ENCODE data around the gene PPP2R5B.

DNA sequence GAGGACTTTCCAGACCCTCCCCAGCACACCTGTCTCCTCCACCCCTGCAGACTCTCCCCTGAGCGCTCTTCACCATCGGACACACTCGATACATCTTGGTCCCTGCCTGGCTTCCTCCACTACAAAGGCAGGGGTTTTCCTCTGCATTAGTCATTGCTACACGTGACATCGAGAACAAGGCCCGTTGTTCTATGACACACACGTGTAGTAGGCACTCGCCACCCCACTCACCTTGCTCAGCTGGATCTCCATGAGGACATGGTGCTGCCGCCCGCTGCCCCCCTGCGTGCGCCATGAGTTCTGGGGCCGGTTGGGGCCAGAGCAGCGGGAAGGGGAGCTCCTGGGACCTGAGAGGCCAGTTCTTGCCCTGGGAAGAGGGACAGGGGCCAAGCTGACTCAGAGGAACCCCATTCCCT is 24.2 kb upstream of the PPP2R5B start:
- TF ChIP-seq SUZ12 (IDR thresholded peaks at IDR 0.05; ENCODE audit: extremely low read depth, insufficient read depth, insufficient read length) (no peak), YY1 (IDR thresholded peaks at IDR 0.05; ENCODE audit: insufficient read depth, insufficient read length) (no peak), ZNF274 (IDR thresholded peaks at IDR 0.05; ENCODE audit: low read depth, low read length) (no peak)

Data from NT2/D1 (cell line).